ENCODE results near the gene OR11A1.

Gene OR11A1

DNA sequence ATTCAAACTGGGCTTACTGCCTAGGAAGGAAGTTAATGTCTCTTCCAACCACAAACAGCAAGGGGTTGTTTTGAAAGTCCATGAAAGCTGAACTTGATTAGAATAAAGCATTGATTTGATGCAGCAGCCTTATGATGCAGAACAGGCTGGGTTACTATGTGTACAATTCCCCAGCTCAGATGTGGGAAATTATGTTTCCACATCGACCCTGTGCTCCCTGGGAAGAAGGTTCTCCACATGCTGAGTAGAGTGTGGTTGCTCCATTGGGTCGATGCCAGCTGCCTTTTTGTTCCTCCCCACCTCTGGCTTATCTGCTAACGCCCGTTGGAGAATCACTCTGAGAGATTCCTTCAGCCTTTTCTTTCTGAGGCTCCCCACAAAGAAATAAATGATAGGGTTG, 29.7 kb upstream of the OR11A1 start:
- CTCF ChIA-PET: no interaction called here
- H3K27ac ChIP-seq: no peak overlapping the region
- DNase-seq (ENCODE audit: low spot score): no peak
- POLR2A ChIA-PET (ENCODE audit: low non-redundant PET): no interaction called here
- TF ChIP-seq, protein P1, sequence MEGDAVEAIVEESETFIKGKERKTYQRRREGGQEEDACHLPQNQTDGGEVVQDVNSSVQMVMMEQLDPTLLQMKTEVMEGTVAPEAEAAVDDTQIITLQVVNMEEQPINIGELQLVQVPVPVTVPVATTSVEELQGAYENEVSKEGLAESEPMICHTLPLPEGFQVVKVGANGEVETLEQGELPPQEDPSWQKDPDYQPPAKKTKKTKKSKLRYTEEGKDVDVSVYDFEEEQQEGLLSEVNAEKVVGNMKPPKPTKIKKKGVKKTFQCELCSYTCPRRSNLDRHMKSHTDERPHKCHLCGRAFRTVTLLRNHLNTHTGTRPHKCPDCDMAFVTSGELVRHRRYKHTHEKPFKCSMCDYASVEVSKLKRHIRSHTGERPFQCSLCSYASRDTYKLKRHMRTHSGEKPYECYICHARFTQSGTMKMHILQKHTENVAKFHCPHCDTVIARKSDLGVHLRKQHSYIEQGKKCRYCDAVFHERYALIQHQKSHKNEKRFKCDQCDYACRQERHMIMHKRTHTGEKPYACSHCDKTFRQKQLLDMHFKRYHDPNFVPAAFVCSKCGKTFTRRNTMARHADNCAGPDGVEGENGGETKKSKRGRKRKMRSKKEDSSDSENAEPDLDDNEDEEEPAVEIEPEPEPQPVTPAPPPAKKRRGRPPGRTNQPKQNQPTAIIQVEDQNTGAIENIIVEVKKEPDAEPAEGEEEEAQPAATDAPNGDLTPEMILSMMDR (conservative IDR thresholded peaks at IDR 0.05; ENCODE audit: low read depth): no peak

DNA sequence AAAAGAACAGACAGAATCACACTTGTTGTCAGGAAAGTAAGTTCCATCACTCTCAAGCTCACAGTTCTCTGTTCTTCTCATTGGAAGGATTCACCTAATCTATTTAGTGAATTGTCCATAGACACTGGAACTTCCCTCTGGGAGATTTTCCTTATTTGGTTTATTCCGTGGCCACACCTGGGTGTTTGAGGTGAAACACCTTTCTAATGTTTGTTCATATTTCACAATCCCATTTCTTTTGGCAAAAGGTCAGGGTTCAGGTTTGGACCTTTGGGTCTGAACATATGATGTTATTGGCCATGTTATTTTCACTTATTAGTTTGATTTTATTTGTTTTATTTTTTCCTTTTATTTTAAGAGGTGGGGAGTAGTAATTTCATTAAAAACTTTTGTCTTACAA, 26.9 kb upstream of the OR11A1 start:
- CTCF ChIA-PET: no interaction called here
- no peak for DNase-seq (ENCODE audit: low spot score)

DNA sequence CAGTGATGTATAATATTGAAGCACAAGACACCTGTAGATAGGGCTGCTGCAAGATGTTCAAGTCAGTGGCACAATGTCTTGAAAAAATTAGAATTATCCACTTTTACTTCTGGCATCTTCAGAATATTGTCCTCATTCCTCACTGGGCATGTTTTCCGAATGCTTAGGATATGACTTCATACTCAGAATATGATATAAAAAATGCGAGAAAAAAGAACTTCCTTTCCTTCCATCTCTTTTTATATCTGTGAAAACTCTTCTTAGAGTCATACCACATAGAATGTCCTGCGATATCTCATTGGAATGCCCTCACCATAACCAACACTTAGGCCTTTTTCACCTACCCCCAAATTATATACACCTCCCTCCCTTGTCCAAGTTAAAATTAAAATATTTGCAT, 26.3 kb upstream of the OR11A1 start:
- ChIA-PET CTCF (no interaction called here), POLR2A (ENCODE audit: low non-redundant PET) (no interaction called here)
- TF ChIP-seq, protein P1 (conservative IDR thresholded peaks at IDR 0.05; ENCODE audit: low read depth): no peak
- H3K27ac ChIP-seq: no peak overlapping the region
- no peak for DNase-seq (ENCODE audit: low spot score)

More for the DNA sequence above, 26.9 kb upstream of the OR11A1 start:
- TF ChIP-seq, protein P1 (conservative IDR thresholded peaks at IDR 0.05; ENCODE audit: low read depth): no peak
- H3K27ac ChIP-seq: no peak overlapping the region
- POLR2A ChIA-PET (ENCODE audit: low non-redundant PET): no interaction called here

DNA sequence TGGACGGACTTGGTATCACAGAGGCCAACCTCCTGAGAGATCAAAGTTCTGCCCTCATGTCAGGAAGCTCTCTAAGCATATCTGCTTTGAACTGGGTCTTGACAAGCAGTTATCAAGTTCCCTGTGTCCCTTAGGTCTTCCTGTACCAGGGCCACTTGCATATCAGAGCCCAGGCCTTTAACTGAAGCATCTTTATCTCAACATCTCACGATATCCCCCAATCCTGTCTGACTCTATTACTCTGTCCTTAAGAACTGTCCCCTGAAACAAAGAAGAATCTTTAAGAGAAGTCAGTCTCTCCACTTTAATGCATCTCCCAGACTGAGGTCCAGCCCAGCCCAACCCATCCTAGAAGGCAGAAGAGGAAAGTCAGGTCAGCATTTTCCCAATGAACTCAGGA, 22.7 kb upstream of the OR11A1 start:
- no peak for DNase-seq (ENCODE audit: low spot score)
- ChIA-PET POLR2A (ENCODE audit: low non-redundant PET) (no interaction called here), CTCF (no interaction called here)
- TF ChIP-seq, protein P1 (conservative IDR thresholded peaks at IDR 0.05; ENCODE audit: low read depth): no peak
- no peak overlapping the region for H3K27ac ChIP-seq

DNA sequence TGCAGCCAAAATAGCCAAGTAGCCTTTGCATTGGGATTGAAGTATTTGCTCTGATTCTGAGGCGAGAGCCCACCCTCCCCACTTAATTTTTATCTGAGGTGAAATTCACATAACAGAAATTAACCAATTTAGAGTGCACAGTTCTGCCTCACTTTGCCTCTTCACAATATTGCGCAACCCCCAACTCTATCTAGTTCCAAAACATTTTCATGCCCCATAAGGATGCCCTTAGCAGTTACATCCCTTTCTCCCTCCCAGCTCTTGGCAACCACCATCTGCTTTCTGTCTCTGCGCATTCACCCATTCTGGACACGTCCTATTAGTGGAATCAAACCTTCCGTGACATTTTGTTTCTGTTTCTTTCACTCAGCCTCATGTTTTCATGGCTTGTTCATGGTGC, 21.9 kb upstream of the OR11A1 start:
- no peak for DNase-seq (ENCODE audit: low spot score)
- no peak overlapping the region for H3K27ac ChIP-seq
- ChIA-PET POLR2A (ENCODE audit: low non-redundant PET) (no interaction called here), CTCF (no interaction called here)
- TF ChIP-seq, protein P1 (conservative IDR thresholded peaks at IDR 0.05; ENCODE audit: low read depth): no peak

DNA sequence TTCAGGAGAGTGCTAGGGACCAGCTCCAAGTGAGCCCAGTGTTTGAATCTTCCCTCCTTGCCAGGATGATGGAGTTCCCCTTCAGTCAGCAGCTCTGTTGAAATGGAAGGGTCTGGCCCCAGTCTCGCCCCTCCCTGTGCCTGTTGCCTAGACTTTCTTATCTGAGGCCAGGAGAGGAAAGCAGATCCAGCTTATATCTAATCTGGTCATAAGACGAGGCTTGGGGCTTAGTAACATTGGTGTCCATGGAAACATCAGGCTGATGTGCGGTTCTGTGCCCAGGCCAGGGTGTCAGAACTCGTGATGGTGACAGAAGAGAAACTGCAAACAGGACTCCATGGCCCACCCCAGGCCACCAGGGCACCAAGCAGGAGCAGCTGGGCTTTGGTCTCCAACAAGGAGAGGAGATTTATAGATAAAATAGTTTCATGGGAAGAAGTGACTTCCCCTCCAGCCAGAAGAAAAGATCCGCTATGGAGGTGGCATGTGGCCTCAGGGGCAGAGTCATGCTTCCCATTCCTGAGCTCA, 21.1 kb upstream of the OR11A1 start:
- H3K27ac ChIP-seq: no peak overlapping the region
- CTCF ChIA-PET: no interaction called here
- POLR2A ChIA-PET (ENCODE audit: low non-redundant PET): no interaction called here
- DNase-seq (ENCODE audit: low spot score): no peak
- TF ChIP-seq, protein P1 (conservative IDR thresholded peaks at IDR 0.05; ENCODE audit: low read depth): no peak

DNA sequence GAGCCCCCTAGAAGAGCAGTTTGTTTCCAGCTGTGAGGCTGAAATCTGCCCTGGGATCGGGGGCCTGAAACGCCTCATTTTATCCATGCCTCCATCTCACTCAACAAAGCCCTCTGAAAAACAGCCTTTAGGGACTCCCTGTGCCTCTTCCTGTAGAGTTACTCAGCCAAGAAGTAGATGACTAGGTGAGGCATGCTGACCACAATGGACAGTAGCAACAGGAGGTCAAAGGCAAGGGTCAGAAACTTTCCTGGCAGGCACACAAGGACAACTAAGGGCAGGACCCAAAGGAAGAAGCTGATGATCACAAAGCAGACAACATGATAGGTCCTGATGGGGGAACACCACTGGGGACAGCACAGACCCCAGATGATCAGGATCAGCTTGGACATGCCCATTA, 18.1 kb upstream of the OR11A1 start:
- no peak for DNase-seq (ENCODE audit: low spot score)
- ChIA-PET POLR2A (ENCODE audit: low non-redundant PET) (no interaction called here), CTCF (no interaction called here)
- H3K27ac ChIP-seq: no peak overlapping the region
- TF ChIP-seq, protein P1 (conservative IDR thresholded peaks at IDR 0.05; ENCODE audit: low read depth): no peak

Measured in RWPE1 (cell line).